IPS-20b (cell line): ENCODE measurements around the gene ITPA.

ENCODE experiments used
- H3K27ac ChIP-seq: one replicate; pipeline ENCODE4 v1.5.1; 2013; ENCODE audit warnings: low read length
- H3K27me3 ChIP-seq: 2 replicates; pipeline ENCODE4 v1.6.1; 2013; ENCODE audit warnings: mild to moderate bottlenecking, low read length, inconsistent platforms; ENCODE audit not compliant: insufficient read depth
- H3K36me3 ChIP-seq: 2 replicates; pipeline ENCODE4 v1.6.1; 2013; ENCODE audit warnings: low read depth, mild to moderate bottlenecking, inconsistent platforms, low read length, moderate library complexity; ENCODE audit not compliant: insufficient read depth
- H3K4me1 ChIP-seq: 2 replicates; pipeline ENCODE4 v1.6.1; 2013; ENCODE audit warnings: mild to moderate bottlenecking, control low read depth, inconsistent platforms, low read length, moderate library complexity; ENCODE audit not compliant: insufficient read depth
- H3K4me3 ChIP-seq: 2 replicates; pipeline ENCODE4 v1.5.1; 2013; ENCODE audit warnings: mild to moderate bottlenecking, low read length, inconsistent platforms
- H3K9ac ChIP-seq: 2 replicates; pipeline ENCODE4 v1.6.1; 2013; ENCODE audit warnings: low read depth, mild to moderate bottlenecking, inconsistent platforms, low read length, moderate library complexity
- H3K9me3 ChIP-seq: 2 replicates; pipeline ENCODE4 v1.6.1; 2013; ENCODE audit warnings: mild to moderate bottlenecking, low read depth, low read length, inconsistent platforms; ENCODE audit not compliant: insufficient read depth

Gene ITPA

DNA sequence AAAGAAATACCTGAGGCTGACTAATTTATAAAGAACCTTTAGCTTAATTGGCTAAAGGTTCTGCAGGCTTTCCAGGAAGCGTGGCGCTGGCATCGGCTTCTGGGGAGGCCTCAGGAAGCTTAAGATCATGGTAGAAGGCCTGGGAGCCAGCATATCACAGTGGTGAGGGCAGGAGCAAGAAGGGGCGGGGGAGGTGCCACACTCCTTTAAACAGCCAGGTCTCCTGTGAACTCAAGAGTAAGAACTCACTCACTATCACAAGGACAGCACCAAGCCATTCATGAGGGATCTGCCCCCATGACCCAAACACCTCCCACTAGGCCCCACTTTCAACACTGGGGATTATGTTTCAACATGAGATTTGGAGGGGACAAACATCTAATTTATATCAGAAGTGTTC lies 64.1 kb downstream of the ITPA start:
- H3K27me3 ChIP-seq, result no peaks in the 10 kb centered on the region
- no peak overlapping the region for H3K9ac ChIP-seq
- H3K4me3 ChIP-seq, result no peak overlapping the region
- H3K36me3 ChIP-seq, result no peaks in the 10 kb centered on the region
- H3K9me3 ChIP-seq, result no peaks in the 10 kb centered on the region
- no peak overlapping the region for H3K27ac ChIP-seq
- no peaks in the 10 kb centered on the region for H3K4me1 ChIP-seq
